Spleen (tissue), 11 donors: ENCODE data around the gene MAML1. TPM values are rescaled to one million over a fixed set of nuclear protein-coding genes. Genes with fewer than 3 reads are reported as not detected.
A peak's percentile ranks its signal among the peaks of the same experiment; 100 is the strongest.
"Not testable (repeated sequence)": the region's sequence is repeated elsewhere in the genome, so short reads cannot be mapped to it uniquely, and the experiment has no call there.

Experiments used
- DNase-seq: peaks from one replicate; pipeline ENCODE4 v3.0.0-alpha.2; 2020
- H3K27ac ChIP-seq, 8 donors: fragments of 200-600 bp; sonication (generic) in 7 of 8; 1 replicate in 4 of 8; 2 replicates in 4 of 8; pipeline versions ENCODE4 v1.5.0 to v1.8.0; 2016 to 2021; ENCODE audit warnings: inconsistent platforms in 4 of 8, mild to moderate bottlenecking in 4 of 8, moderate library complexity in 1 of 8
- H3K27me3 ChIP-seq, 7 donors: fragments of 200-600 bp; sonication (generic) in 6 of 7; replicated peaks in 1 of 7; 1 replicate in 4 of 7; 2 replicates in 3 of 7; pipeline versions ENCODE4 v1.5.0 to v1.8.0; 2016 to 2021; ENCODE audit warnings: inconsistent platforms in 3 of 7, mild to moderate bottlenecking in 1 of 7
- H3K36me3 ChIP-seq, 6 donors: fragments of 200-600 bp; sonication (generic) in 5 of 6; 1 replicate in 4 of 6; 2 replicates in 2 of 6; pipeline versions ENCODE4 v1.5.0 to v1.8.0; 2016 to 2021; ENCODE audit warnings: inconsistent platforms in 2 of 6
- H3K4me1 ChIP-seq, 6 donors: fragments of 200-600 bp; sonication (generic) in 5 of 6; 1 replicate in 3 of 6; 2 replicates in 3 of 6; pipeline versions ENCODE4 v1.5.0 to v1.8.0; 2016 to 2021; ENCODE audit warnings: inconsistent platforms in 3 of 6
- H3K4me3 ChIP-seq, 8 donors: fragments of 200-600 bp; sonication (generic) in 7 of 8; 1 replicate in 4 of 8; 2 replicates in 4 of 8; pipeline versions ENCODE4 v1.5.0 to v1.8.0; 2016 to 2021; ENCODE audit warnings: inconsistent platforms in 4 of 8, mild to moderate bottlenecking in 4 of 8, moderate library complexity in 2 of 8
- H3K9me3 ChIP-seq, 8 donors: fragments of 200-600 bp; sonication (generic) in 7 of 8; 1 replicate in 4 of 8; 2 replicates in 4 of 8; pipeline versions ENCODE4 v1.5.0 to v1.8.0; 2016 to 2021; ENCODE audit warnings: inconsistent platforms in 4 of 8
- CTCF ChIP-seq, 11 experiments: fragments of 200-600 bp in 7 of 11; fragments of 450-650 bp in 4 of 11; sonication (generic) in 4 of 11; IDR thresholded peaks in 8 of 11; conservative IDR thresholded peaks in 3 of 11; 1 replicate in 7 of 11; 2 replicates in 4 of 11; pipeline versions ENCODE4 v1.4.0 to v1.8.0; 2016 to 2021; ENCODE audit warnings: antibody characterized with exemption in 11 of 11, inconsistent platforms in 4 of 11, mild to moderate bottlenecking in 1 of 11
- POLR2A ChIP-seq, 3 donors: fragments of 450-650 bp; IDR thresholded peaks; one replicate each; pipeline ENCODE4 v1.5.1; 2017; ENCODE audit warnings: antibody characterized with exemption in 3 of 3, mild to moderate bottlenecking in 1 of 3
- POLR2AphosphoS5 ChIP-seq, 3 donors: sonication (generic); formaldehyde crosslinking; IDR thresholded peaks; one replicate each; pipeline ENCODE4 v1.5.1; 2017; ENCODE audit warnings: antibody characterized with exemption in 3 of 3
- WGBS, 5 donors: extraction: QIAGEN DNeasy Blood & Tissue Kit in 3 of 5; methylation state at CpG; one replicate each; pipeline versions ENCODE4 v1.1.5 to v1.1.7; 2013 to 2018; 5-methylcytosine and 5-hydroxymethylcytosine counted together
- intact Hi-C: fragments of 100-400 bp; cut with DNase I; formaldehyde crosslinking; loops from one replicate; pipeline ENCODE4 v1.15.0; 2023; ENCODE audit warnings: low total_unique reads
- polyA plus RNA-seq, 3 donors: library from polyadenylated mRNA; stranded (reverse); fragments of 200-250 nt; gene quantifications; one replicate each; pipeline ENCODE4 v1.2.1, GENCODE V29; 2013
- total RNA-seq, 7 donors: library from RNA; depleted of rRNA in 3 of 7; stranded (reverse); fragments of >200 nt in 3 of 7; fragmentation: NEBNext Ultra II Directional in 4 of 7; extraction: Animal tissue kit (Norgen Biotek cat#: 25700) in 4 of 7; gene quantifications; one replicate each; pipeline versions ENCODE4 v1.1.0 to v1.2.1, GENCODE V29; 2016 to 2021
- donor health status: healthy with polysubstance abuse.
- donor health status: DM: no; HTN: no; CAD: no; lungs with moderate emphysema.
- donor health status: DM: no; HTN: no; CAD: no.
- donor health status: Bipolar disorder and iron deficiency.
- donor health status: healthy.
- donor health status: DM: no; HTN: no; CAD: no.
- donor health status: DM: yes; HTN: yes; CAD: no.

Gene MAML1
- total and polyA plus RNA-seq, 10 donors = 4.7 to 42.8 (median 33.7) TPM

DNA sequence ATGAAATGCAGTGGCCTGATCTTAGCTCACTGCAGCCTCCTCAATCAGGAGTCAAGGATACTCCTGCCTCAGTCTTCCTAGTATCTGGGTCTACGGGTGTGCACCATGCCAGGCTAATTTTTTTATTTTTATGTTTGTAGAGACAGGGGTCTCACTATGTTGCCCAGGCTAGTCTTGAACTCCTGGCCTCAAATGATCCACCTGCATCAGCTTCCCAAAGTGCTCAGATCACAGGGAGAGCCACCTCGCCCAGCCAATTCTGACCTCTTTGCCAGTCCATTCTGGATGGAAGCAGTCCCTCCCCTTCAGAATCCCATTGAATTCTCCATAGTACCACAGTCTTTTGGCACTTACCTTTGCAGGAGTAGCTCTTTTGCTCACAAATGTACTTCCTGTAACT lies 35.5 kb upstream of the MAML1 start:
- H3K4me1 ChIP-seq = peaks cover 20 to 63% (median 44%) of the 10 kb centered on the region in 6 donors
- no peak for DNase-seq
- peak overlapping the region; percentile 93 to 99 (median 96) for H3K27ac ChIP-seq
- no peak for TF ChIP-seq POLR2A (IDR thresholded peaks at IDR 0.05)
- intact Hi-C loops = loop anchor here (5.0 kb wide), 1 partner anchor 75 kb away; the partner anchor contains the start of gene HNRNPH1
- peak overlapping the region in 2 of 8 donors; percentile 82 for H3K4me3 ChIP-seq
- H3K36me3 ChIP-seq = peaks cover 0 to 11% (median 0%) of the 10 kb centered on the region in 6 donors
- H3K9me3 ChIP-seq = no peaks in the 10 kb centered on the region
- H3K27me3 ChIP-seq = no peaks in the 10 kb centered on the region
- 67 to 100% (median 98%) methylated on average over 2 of the region's 2 CpGs for WGBS, 5 donors

DNA sequence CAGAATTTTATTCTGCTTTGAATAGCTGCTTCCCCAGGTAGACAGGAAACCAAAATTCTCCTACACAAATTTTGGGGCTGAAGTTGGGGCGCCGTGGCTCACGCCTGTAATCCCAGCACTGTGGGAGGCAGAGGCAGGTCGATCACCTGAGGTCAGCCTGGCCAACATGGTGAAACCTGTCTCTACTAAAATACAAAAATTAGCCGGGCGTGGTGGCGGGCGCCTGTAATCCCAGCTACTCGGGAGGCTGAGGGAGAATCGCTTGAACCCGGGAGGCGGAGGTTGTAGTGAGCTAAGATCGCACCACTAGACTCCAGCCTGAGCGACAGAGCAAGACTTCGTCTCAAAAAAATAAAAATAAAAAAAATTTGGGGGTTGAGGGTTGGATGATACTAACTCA lies 35.1 kb upstream of the MAML1 start:
- peaks cover 0 to 14% (median 0%) of the 10 kb centered on the region in 6 donors for H3K36me3 ChIP-seq
- DNase-seq = peak; percentile 78
- H3K9me3 ChIP-seq, H3K27me3 ChIP-seq: not testable (repeated sequence)
- H3K4me3 ChIP-seq = peak overlapping the region in 7 of 8 donors; percentile 65 to 88 (median 82)
- peaks cover 20 to 68% (median 49%) of the 10 kb centered on the region in 6 donors for H3K4me1 ChIP-seq
- intact Hi-C loops = loop anchor here (5.0 kb wide), 1 partner anchor 75 kb away; the partner anchor contains the start of gene HNRNPH1
- WGBS, 5 donors = 87 to 92% (median 91%) methylated on average over 15 of the region's 15 CpGs
- H3K27ac ChIP-seq = peak overlapping the region; percentile 93 to 99 (median 96)

DNA sequence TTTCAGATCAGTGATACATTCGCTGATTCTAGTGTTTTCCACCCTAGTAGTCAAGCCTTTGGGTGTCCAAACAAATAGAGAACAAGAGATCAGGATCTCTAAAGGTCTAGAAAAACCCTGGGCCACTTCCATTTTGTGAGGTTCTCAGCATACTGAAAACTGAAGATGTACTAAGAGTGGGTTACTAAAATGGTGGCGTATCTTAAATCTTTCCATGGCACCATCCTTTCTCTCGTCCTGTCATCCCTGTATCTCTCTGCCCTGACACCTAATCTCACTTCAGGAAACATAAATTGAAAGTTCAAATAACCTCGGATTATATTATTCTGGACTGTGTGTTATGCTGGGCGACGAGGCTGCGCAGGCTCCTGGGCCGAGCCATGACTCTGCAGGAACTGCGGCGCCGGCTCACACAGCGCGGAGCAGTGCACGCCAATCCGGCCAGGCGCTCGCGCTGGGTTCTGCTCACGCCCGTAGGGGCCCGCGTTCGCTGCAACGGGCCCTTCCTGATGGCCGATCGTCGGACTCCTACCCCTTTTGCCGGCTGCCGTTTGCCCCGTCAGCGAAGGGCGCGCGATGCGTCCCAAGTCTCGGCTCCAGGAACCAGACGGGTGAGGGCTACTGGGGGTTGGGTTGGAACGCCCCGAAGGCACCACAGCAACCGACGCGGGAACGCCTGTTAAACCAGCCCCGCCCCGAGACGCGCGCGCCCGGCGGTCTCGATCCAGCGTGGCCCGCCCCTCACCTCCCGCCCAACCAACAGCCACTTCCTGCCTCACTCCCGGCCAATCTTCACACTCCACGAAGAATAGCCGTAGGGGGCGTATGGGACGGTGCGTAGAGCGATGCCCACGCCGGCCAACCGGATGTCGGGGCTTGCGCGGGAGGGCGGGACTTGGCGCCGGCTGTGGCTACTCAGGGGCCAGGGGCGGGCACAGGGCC lies 34.4 kb upstream of the MAML1 start:
- H3K27ac ChIP-seq = peak overlapping the region; percentile 93 to 99 (median 98)
- peak overlapping the region; percentile 65 to 90 (median 82) for H3K4me3 ChIP-seq
- peak in 5 of 11 experiments; percentile 16 to 50 (median 41) for TF ChIP-seq CTCF (IDR thresholded peaks at IDR 0.05 in 8 of 11, conservative IDR thresholded peaks at IDR 0.05 in 3 of 11)
- TF ChIP-seq POLR2AphosphoS5 (IDR thresholded peaks at IDR 0.05) = peak in 1 of 3 donors; percentile 96
- peak in 2 of 3 donors; percentile 80 to 85 for TF ChIP-seq POLR2A (IDR thresholded peaks at IDR 0.05)
- intact Hi-C loops = loop anchor here (5.0 kb wide), 1 partner anchor 76 kb away; the partner anchor contains the start of gene HNRNPH1
- peak; percentile 100 for DNase-seq
- peaks cover 0 to 21% (median under 1%) of the 10 kb centered on the region in 6 donors for H3K36me3 ChIP-seq
- WGBS, 5 donors = 1 to 2% (median 1%) methylated on average over 43 to 72 of the region's 72 CpGs
- H3K4me1 ChIP-seq = peaks cover 20 to 74% (median 55%) of the 10 kb centered on the region in 6 donors
- H3K27me3 ChIP-seq = no peaks in the 10 kb centered on the region
- no peaks in the 10 kb centered on the region for H3K9me3 ChIP-seq

- DNase-seq = no peak
- peaks cover 20 to 81% (median 60%) of the 10 kb centered on the region in 6 donors for H3K4me1 ChIP-seq
- intact Hi-C loops = loop anchor here (5.0 kb wide), 1 partner anchor 77 kb away; the partner anchor contains the start of gene HNRNPH1
- TF ChIP-seq POLR2AphosphoS5 (IDR thresholded peaks at IDR 0.05) (peak; percentile 96 to 99 (median 97)), CTCF (IDR thresholded peaks at IDR 0.05 in 8 of 11, conservative IDR thresholded peaks at IDR 0.05 in 3 of 11) (no peak), POLR2A (IDR thresholded peaks at IDR 0.05) (peak in 2 of 3 donors; percentile 86 to 89)
- H3K27me3 ChIP-seq = no peaks in the 10 kb centered on the region
- peak within 1 kb of the TSS; percentile 65 to 90 (median 82) for H3K4me3 ChIP-seq
- H3K27ac ChIP-seq = peak within 1 kb of the TSS; percentile 93 to 99 (median 98)
- WGBS, 5 donors = 0 to 1% (median 1%) methylated on average over 25 to 58 of the region's 58 CpGs
- H3K36me3 ChIP-seq = peaks cover 0 to 28% (median 4%) of the 10 kb centered on the region in 6 donors
- no peaks in the 10 kb centered on the region for H3K9me3 ChIP-seq
Measured at GRCh38 chr5:179698935-179699615, 33.5 kb upstream of the MAML1 start, which contains the start of gene CANX. TSS of gene CANX (plus strand) at chr5:179698967. CDS start at chr5:179705682, 6,715 bp downstream.
